HepG2 (cell line): ENCODE data around the gene GDA. TPM values are rescaled to one million over a fixed set of nuclear protein-coding genes. Genes with fewer than 3 reads are reported as not detected.

Source experiments
- ATAC-seq: fragments of 200-7000 bp; cut with Tn5 transposase; 3 replicates; pipeline ENCODE4 v1.9.1; 2020; ENCODE audit warnings: mild to moderate bottlenecking, moderate library complexity
- BruUV-seq: library from RNA; stranded (reverse); fragments of 400-500 nt; replicated peaks from 2 replicates; lab custom pipeline; 2021; lab: Mats Ljungman, UMichigan
- CTCF ChIA-PET: fragments of 300-600 bp; formaldehyde crosslinking; extraction: SDS; loops from one replicate; lab custom pipeline; 2021; ENCODE audit warnings: low total read pairs, inconsistent platforms, low intra/inter-chr PET ratio; lab: Yijun Ruan, JAX
- POLR2A ChIA-PET: fragments of 350-600 bp; sonication (Branson Sonifier 250); formaldehyde crosslinking; loops from one replicate; lab custom pipeline; 2020; ENCODE audit warnings: antibody characterized with exemption, inconsistent platforms; lab: Yijun Ruan, JAX
- DNase-seq: peaks from one replicate; pipeline ENCODE4 v3.0.0-alpha.2; 2015; ENCODE audit warnings: low spot score
- FAIRE-seq: peaks from 3 replicates; lab custom pipeline; 2011; peaks lifted over from hg19 to GRCh38; lab: Jason Lieb, UNC
- H2AFZ ChIP-seq: one replicate; pipeline ENCODE4 v1.6.1; 2011; ENCODE audit warnings: low read length, inconsistent platforms
- H3K27ac ChIP-seq: fragments of 300-600 bp; 3 replicates; pipeline ENCODE4 v1.8.0; 2011; ENCODE audit warnings: mixed run types, mild to moderate bottlenecking, mixed read lengths, low read length, inconsistent platforms; ENCODE audit not compliant: insufficient read depth; ENCODE audit errors: extremely low read length
- H3K27me3 ChIP-seq, 2 experiments: fragments of 200-600 bp in 1 of 2; 2 replicates in 1 of 2; 3 replicates in 1 of 2; pipeline versions ENCODE4 v1.6.0 to v1.8.0; 2011; ENCODE audit warnings: low read length in 2 of 2, mild to moderate bottlenecking in 2 of 2, moderate library complexity in 2 of 2, inconsistent platforms in 1 of 2; ENCODE audit not compliant: insufficient read depth in 2 of 2, control insufficient read depth in 1 of 2
- H3K36me3 ChIP-seq, 2 experiments: fragments of 200-600 bp in 1 of 2; replicated peaks in 1 of 2; 2 replicates in 1 of 2; 3 replicates in 1 of 2; pipeline versions ENCODE4 v1.5.1 to v1.8.0; 2011; ENCODE audit warnings: low read length in 2 of 2, inconsistent platforms in 1 of 2; ENCODE audit not compliant: insufficient read depth in 2 of 2, control insufficient read depth in 1 of 2
- H3K4me1 ChIP-seq: 2 replicates; pipeline ENCODE4 v1.5.1; 2012; ENCODE audit warnings: low read length, inconsistent platforms; ENCODE audit not compliant: insufficient read depth
- H3K4me2 ChIP-seq: 2 replicates; pipeline ENCODE4 v1.6.0; 2011; ENCODE audit warnings: low read depth, low read length, inconsistent platforms
- H3K4me3 ChIP-seq, 3 experiments: fragments of 200-600 bp in 1 of 3; sonication (generic), shearing (Covaris generic) in 1 of 3; replicated peaks in 1 of 3; 2 replicates each; pipeline ENCODE4 v1.5.1; 2011 to 2016; ENCODE audit warnings: low read length in 3 of 3, inconsistent platforms in 2 of 3, low read depth in 2 of 3, mild to moderate bottlenecking in 2 of 3, control low read depth in 1 of 3, mixed read lengths in 1 of 3; ENCODE audit not compliant: insufficient read depth in 1 of 3
- H3K79me2 ChIP-seq: one replicate; pipeline ENCODE4 v1.6.1; 2011; ENCODE audit warnings: low read length, inconsistent platforms; ENCODE audit not compliant: insufficient read depth
- H3K9ac ChIP-seq: 2 replicates; pipeline ENCODE4 v1.6.0; 2011; ENCODE audit warnings: mild to moderate bottlenecking, low read depth, low read length, inconsistent platforms; ENCODE audit not compliant: insufficient read depth
- H3K9me3 ChIP-seq: 2 replicates; pipeline ENCODE4 v1.5.1; 2012; ENCODE audit warnings: mild to moderate bottlenecking, low read length
- H4K20me1 ChIP-seq: 2 replicates; pipeline ENCODE4 v1.6.0; 2011; ENCODE audit warnings: inconsistent platforms, mild to moderate bottlenecking, low read length, moderate library complexity; ENCODE audit not compliant: insufficient read depth
- FIP1L1 ChIP-seq: fragments of 200-400 bp; formaldehyde crosslinking; IDR thresholded peaks from 2 replicates; pipeline ENCODE4 v1.6.1; 2018; ENCODE audit warnings: low read depth, mild to moderate bottlenecking, low read length, moderate library complexity, borderline replicate concordance; ENCODE audit not compliant: insufficient read depth
- FOXP4 ChIP-seq: sonication (generic); formaldehyde crosslinking; IDR thresholded peaks from 2 replicates; pipeline ENCODE4 v1.4.0; 2020; ENCODE audit warnings: missing genetic modification reagents
- GATA4 ChIP-seq: sonication (generic); IDR thresholded peaks from 2 replicates; pipeline ENCODE4 v1.6.1; 2016; ENCODE audit warnings: antibody characterized with exemption, low read depth, borderline replicate concordance
- HHEX ChIP-seq: IDR thresholded peaks from 2 replicates; pipeline ENCODE4 v1.6.1; 2016; ENCODE audit warnings: control low read depth
- HNRNPL ChIP-seq: fragments of 200-400 bp; formaldehyde crosslinking; IDR thresholded peaks from 2 replicates; pipeline ENCODE4 v1.6.1; 2017; ENCODE audit warnings: mild to moderate bottlenecking, low read depth, low read length
- KDM2A ChIP-seq: sonication (generic); formaldehyde crosslinking; IDR thresholded peaks from 2 replicates; pipeline ENCODE4 v1.4.0; 2020; ENCODE audit warnings: low read depth, missing genetic modification reagents, borderline replicate concordance
- PAX8 ChIP-seq: sonication (generic); formaldehyde crosslinking; IDR thresholded peaks from 2 replicates; pipeline ENCODE4 v1.8.0; 2022; ENCODE audit warnings: mild to moderate bottlenecking, missing genetic modification reagents, borderline replicate concordance
- SIX1 ChIP-seq: sonication (generic); formaldehyde crosslinking; IDR thresholded peaks from 2 replicates; pipeline ENCODE4 v1.4.0; 2020; ENCODE audit warnings: missing genetic modification reagents, borderline replicate concordance
- SPEN ChIP-seq: sonication (generic); formaldehyde crosslinking; IDR thresholded peaks from 2 replicates; pipeline ENCODE4 v1.5.1; 2020; ENCODE audit warnings: low read depth, mild to moderate bottlenecking, missing genetic modification reagents
- TAF1 ChIP-seq: sonication (generic); formaldehyde crosslinking; IDR thresholded peaks from 2 replicates; pipeline ENCODE4 v1.4.0; 2020; ENCODE audit warnings: missing genetic modification reagents
- TMF1 ChIP-seq: sonication (generic); formaldehyde crosslinking; IDR thresholded peaks from 2 replicates; pipeline ENCODE4 v1.8.1; 2022; ENCODE audit warnings: low read depth, missing genetic modification reagents
- ZBTB26 ChIP-seq: IDR thresholded peaks from 2 replicates; pipeline ENCODE4 v1.6.1; 2016; ENCODE audit warnings: missing compliant biosample characterization, missing genetic modification reagents, borderline replicate concordance
- ZBTB42 ChIP-seq: sonication (generic); formaldehyde crosslinking; IDR thresholded peaks from 2 replicates; pipeline ENCODE4 v1.5.0; 2020; ENCODE audit warnings: mild to moderate bottlenecking, missing genetic modification reagents
- ZNF510 ChIP-seq: sonication (generic); formaldehyde crosslinking; IDR thresholded peaks from 2 replicates; pipeline ENCODE4 v1.4.0; 2020; ENCODE audit warnings: low read depth, mild to moderate bottlenecking, missing genetic modification reagents
- ZNF572 ChIP-seq: sonication (generic); formaldehyde crosslinking; IDR thresholded peaks from 2 replicates; pipeline ENCODE4 v1.5.1; 2020; ENCODE audit warnings: mild to moderate bottlenecking, missing genetic modification reagents
- ZNF605 ChIP-seq: sonication (generic); formaldehyde crosslinking; IDR thresholded peaks from 2 replicates; pipeline ENCODE4 v1.8.0; 2022; ENCODE audit warnings: mild to moderate bottlenecking, missing genetic modification reagents
- ZNF639 ChIP-seq: conservative IDR thresholded peaks from 2 replicates; pipeline ENCODE4 v1.6.1; 2018; ENCODE audit warnings: missing genetic modification reagents
- ZNF652 ChIP-seq: IDR thresholded peaks from 2 replicates; pipeline ENCODE4 v1.6.1; 2016; ENCODE audit warnings: low read depth, borderline replicate concordance
- in situ Hi-C: cut with HindIII; loops from 2 replicates; pipeline ENCODE4 v1.10.0; 2017; ENCODE audit warnings: low pct_unique_long_range_greater_than_20kb; ENCODE audit not compliant: extremely low pct_ligation_motif_present
- intact Hi-C: fragments of 100-400 bp; cut with micrococcal nuclease; formaldehyde crosslinking; loops from one replicate; pipeline ENCODE4 v1.10.0; 2022; ENCODE audit not compliant: unreplicated experiment
- polyA plus RNA-seq, 8 experiments: library from polyadenylated mRNA; depleted of rRNA in 3 of 8; stranded (reverse) in 7 of 8; unstranded in 1 of 8; fragments of >200 nt; fragmentation: Illumina TruSeq in 4 of 8; extraction: Trizol in 4 of 8; gene quantifications; 2 replicates each; pipeline versions ENCODE4 v1.2.1 to v1.2.3, GENCODE V29; 2011 to 2016; ENCODE audit warnings: low read depth in 4 of 8, missing spikeins in 1 of 8, mixed read lengths in 1 of 8; ENCODE audit not compliant: insufficient read depth in 1 of 8
- total RNA-seq, 5 experiments: library from RNA; depleted of rRNA; stranded (reverse); fragments of >200 nt; fragmentation: Illumina TruSeq; extraction: Trizol; gene quantifications; 2 replicates each; pipeline ENCODE4 v1.2.3, GENCODE V29; 2016; ENCODE audit warnings: low read depth in 1 of 5
- TF ChIP-seq, protein P1 (sequence below): sonication (generic); formaldehyde crosslinking; IDR thresholded peaks from 2 replicates; pipeline ENCODE4 v1.5.0; 2020; ENCODE audit warnings: mild to moderate bottlenecking, missing genetic modification reagents, borderline replicate concordance

Gene GDA
- total and polyA plus RNA-seq, 2 of the 13 experiments (the other 11 are each of a cell fraction or from before 2014, with no cell fraction given) = 0.15 to 0.99 TPM

GRCh38 chr9:72207278-72207677 is 58.0 kb downstream of the GDA start:
- Histone ChIP-seq H4K20me1 (no peaks in the 10 kb centered on the region), H2AFZ (no peak overlapping the region), H3K27me3 (no peaks in the 10 kb centered on the region), H3K4me2 (no peak overlapping the region), H3K27ac (no peak overlapping the region), H3K4me3 (no peak overlapping the region; a peak in 1 of 6 replicates), H3K36me3 (no peaks in the 10 kb centered on the region), H3K9me3 (no peaks in the 10 kb centered on the region), H3K79me2 (no peaks in the 10 kb centered on the region), H3K9ac (no peak overlapping the region), H3K4me1 (peaks cover 17% of the 10 kb centered on the region)
- in situ Hi-C loops (no loop called here), intact Hi-C loops (no loop called here)
- ChIA-PET POLR2A (no interaction called here), CTCF (no interaction called here)
- ATAC-seq (no peak), DNase-seq (peak; percentile 27), FAIRE-seq (no peak)
- BruUV-seq = no TSS peak
- peak; percentile 67; the same call in 1 of the 2 replicates for TF ChIP-seq SIX1 (CRISPR knock-in tag)
- TF ChIP-seq PAX8 (CRISPR knock-in tag) = no peak
- no peak for TF ChIP-seq FIP1L1
- no peak for TF ChIP-seq GATA4
- no peak for TF ChIP-seq ZNF652
- no peak for TF ChIP-seq TAF1 (CRISPR knock-in tag)
- no peak for TF ChIP-seq ZNF605 (CRISPR knock-in tag)
- TF ChIP-seq ZBTB26 (CRISPR knock-in tag) = no peak
- TF ChIP-seq, protein P1, sequence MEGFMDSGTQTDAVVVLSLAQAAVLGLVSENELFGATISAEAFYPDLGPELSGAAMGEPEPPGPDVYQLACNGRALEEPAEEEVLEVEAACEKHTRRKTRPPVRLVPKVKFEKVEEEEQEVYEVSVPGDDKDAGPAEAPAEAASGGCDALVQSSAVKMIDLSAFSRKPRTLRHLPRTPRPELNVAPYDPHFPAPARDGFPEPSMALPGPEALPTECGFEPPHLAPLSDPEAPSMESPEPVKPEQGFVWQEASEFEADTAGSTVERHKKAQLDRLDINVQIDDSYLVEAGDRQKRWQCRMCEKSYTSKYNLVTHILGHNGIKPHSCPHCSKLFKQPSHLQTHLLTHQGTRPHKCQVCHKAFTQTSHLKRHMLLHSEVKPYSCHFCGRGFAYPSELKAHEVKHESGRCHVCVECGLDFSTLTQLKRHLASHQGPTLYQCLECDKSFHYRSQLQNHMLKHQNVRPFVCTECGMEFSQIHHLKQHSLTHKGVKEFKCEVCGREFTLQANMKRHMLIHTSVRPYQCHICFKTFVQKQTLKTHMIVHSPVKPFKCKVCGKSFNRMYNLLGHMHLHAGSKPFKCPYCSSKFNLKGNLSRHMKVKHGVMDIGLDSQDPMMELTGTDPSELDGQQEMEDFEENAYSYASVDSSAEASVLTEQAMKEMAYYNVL (CRISPR knock-in tag) = no peak
- TF ChIP-seq ZNF572 = no peak
- TF ChIP-seq ZNF510 (CRISPR knock-in tag) = no peak
- no peak for TF ChIP-seq SPEN (CRISPR knock-in tag)
- TF ChIP-seq HNRNPL = no peak
- TF ChIP-seq HHEX (CRISPR knock-in tag) = no peak
- TF ChIP-seq ZNF639 (CRISPR knock-in tag) = no peak
- 0 out of 2 replicates have a peak, but pooled peaks have one; percentile 24 for TF ChIP-seq FOXP4
- TF ChIP-seq KDM2A = no peak
- TF ChIP-seq ZBTB42 = no peak
- TF ChIP-seq TMF1 = no peak
